Central memory CD4-positive, alpha-beta T cell (primary cell): ENCODE measurements around the gene SLC25A48.

Source experiments
- DNase-seq: peaks from one replicate; pipeline ENCODE4 v3.0.0; 2022
- total RNA-seq, 3 experiments: gene quantifications; one replicate each; lab custom pipeline; 2026; lab: John Stamatoyannopoulos, UW

The SLC25A48 gene, protein sequence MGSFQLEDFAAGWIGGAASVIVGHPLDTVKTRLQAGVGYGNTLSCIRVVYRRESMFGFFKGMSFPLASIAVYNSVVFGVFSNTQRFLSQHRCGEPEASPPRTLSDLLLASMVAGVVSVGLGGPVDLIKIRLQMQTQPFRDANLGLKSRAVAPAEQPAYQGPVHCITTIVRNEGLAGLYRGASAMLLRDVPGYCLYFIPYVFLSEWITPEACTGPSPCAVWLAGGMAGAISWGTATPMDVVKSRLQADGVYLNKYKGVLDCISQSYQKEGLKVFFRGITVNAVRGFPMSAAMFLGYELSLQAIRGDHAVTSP
- total RNA-seq, result 0 reads per million in 3 experiments

DNA sequence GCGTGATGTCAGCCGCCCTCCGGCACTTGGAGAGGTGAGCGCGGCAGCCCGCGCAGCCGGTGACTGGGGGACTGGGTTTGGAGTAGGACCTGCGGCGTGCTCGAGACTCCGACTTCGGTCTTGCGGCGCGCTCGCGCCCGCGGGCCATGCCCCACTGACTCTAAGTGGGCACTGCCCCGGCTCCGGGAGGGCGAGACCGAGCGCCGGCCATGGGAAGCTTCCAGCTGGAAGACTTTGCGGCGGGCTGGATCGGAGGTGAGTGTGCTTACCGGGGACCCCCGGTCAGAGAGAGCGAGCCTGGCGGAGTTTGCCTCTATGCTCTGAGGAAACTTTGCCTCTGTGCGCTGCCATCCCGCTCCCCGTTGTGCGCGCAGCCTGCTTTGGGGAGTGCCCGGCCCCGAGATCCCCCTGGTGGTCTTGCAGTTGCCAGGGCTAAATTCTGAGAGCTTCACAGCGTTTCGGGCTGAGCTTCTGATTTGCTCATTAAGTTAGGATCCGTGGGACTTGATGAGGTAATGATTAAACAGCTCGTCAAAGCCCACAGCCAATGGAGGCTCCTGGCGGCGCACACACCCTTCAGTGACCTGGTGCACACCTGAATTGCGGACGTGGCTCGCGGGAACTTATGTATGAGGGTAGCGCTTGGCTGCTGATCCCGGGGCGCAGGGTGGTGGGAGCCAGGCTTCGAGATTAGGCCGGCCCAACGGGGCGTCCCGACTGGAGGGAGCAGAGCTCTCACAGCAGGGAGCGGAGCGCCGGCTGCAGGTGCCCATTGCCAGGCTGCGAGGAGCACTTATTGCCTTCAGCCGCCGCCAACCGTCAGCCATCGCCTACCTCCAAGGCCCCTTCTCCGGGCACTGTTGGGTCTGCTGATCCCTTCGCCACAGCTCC is at the start of gene SLC25A48:
TSS of gene SLC25A48 (plus strand) at position 25 of the 891 bp plus-strand sequence. CDS start at position 210, 185 bp downstream.
- DNase-seq, result no peak

DNA sequence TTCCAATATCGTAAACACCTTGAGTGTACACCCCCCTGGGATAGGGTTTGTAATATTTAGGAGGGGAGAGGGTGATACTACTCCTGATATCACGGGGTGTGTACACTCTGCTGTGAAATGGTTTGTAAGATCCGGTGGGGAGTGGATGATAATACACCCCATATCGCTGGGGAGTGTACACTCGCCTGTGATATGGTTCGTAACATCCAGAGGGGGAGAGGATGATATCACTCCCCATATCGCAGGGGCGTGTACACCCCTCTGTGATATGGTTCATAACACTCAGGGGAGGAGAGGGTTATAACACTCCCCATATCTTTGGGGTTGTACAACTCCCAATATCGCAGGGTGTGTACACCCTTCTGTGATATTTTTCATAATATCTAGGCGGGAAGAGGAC is 33.8 kb upstream of the SLC25A48 start:
- DNase-seq, result no peak

DNA sequence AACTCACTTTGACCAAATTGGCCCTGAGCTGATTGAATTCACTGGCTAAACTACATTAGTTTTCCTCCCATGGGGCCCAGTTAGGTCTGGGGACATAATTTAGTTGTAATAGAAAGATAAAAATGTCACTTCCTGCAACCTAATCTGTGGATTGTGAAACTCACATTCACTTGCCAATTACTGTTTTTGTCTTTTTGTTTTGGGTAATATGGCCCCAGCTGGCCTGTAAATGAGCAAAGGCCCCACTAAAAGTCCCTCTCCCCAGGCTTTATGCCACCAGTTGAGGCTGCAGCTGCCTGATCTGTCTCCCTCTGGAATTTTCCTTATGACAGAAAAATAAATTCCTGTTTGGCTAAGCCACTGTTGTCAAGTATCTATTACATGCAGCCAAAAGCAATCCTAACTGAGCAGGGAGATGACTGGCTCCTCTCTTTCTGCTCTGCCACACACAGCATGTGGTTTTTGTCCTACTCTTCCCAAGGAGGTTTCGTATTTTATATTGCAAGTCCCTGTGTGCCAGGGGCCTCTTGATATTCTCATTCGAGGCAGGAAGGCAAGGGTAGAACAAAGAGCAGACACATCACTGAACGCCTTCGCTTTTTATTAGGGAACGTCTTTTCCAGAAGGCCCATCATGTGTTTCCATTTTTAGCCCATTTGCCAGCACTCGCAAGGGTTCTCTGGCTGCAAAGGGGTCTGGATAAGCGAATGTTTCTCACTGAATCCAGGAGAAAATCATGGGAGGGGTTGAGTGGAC is 24.1 kb upstream of the SLC25A48 start:
- no peak for DNase-seq

DNA sequence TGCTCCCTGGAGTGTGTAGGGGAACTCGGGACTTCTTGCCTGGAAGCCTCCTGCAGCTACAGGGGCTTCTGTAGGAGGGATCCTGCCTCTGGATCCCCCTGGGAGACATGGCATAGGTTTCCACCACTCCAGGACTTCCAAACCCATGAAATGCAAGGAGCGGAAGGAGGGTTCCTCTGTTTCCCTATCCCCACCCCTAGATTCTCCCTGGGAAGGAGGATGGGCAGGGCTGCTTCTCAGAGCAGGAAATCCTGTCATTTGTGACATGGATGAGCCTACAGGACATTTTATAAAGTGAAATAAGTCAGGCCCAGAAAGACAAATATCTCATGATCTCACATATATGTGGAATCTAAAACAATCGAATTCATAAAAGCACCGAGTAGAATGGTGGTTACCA is 23.5 kb upstream of the SLC25A48 start:
- DNase-seq, result no peak

DNA sequence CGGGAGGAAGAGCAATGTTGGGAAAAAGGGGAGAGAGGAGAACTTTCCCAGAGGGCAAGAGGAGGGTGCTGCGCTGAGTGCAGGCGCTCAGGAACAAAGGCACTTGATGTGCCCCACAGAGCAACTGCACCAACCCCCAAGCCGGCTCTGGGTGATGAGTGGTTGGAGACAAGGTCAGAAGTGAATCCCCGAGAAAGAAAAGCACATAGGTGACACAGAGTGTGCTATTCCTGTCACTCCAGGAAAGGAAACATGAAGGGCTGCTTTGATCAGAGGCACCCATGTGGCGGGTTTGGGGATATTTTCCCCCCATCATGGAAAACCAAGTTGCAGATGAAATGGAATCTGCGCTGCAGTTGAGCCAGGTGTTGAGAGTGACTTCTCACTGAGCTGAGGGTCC is 20.7 kb upstream of the SLC25A48 start:
- no peak for DNase-seq

DNA sequence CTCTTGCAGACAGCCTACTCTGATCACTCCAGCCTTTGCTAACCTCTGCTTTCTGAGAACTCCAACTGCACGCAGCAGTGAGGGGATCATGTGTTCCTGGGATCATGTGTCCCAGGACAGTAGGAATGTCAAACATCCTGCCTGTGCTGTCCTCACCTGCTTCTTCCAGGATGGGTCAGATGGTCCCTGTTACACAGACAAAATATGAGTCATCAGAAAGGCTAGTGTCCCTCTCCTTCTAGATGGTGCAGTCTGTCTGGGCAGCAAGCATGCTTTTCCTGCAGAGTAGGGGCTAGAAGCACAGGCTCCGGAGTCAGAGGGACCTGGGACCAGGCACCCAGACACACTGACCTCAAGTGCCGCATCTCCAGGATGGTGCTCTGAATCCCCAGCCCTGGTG is 20.1 kb upstream of the SLC25A48 start:
- DNase-seq, result no peak

DNA sequence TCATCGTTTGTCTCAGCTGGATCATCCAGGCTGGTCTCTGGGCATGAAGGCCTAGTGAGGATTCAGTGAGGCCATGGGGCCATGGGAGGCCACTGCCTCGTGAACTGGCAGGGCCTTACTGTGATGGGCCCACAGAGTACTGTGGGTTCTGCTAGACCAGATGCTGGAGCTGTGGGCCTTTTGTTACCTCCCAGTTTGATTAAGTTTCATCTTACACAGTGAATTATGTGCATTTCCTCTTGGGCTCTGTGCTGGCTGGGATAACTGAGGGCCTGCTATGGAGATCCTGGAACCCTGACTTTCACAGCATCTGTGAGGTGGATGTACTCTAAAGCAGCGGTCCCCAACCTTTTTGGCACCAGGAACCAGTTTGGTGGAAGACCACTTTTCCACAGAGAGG is 19.7 kb upstream of the SLC25A48 start:
- no peak for DNase-seq

DNA sequence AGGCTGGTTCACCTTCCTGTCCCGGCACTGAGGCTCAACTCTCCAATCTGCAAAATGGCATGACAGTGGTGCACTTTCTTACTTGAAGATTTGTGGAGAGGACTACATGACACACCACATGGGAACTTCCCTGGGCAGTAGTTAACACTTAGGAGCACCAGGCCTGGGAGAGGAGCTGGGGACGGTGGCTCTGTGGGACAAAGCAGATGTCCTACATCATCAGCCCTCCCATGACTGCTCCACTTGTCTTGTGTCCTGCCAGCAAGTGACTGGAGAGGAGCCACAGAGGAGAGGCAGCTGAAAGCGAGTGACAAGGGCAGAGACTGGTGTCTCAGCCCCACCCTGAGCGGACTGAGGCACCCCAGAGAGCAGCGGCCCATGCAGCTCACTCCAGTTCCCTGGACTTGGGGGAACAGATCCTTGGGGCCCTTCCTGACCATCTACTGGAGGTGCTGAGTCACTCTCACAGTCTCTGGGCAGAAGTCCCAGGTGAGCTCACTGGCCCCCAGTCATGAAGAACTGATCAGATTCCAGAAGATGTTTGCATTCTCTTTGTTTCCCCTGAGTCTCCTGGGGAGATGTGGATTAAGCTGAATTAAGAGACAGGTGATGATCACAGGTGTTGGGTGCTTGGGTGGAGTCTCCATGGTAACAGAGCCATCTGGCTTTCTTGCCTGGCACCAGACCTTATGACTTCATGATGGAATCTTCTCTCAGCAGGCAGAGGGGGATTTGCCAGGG is 13.2 kb upstream of the SLC25A48 start:
- no peak for DNase-seq

DNA sequence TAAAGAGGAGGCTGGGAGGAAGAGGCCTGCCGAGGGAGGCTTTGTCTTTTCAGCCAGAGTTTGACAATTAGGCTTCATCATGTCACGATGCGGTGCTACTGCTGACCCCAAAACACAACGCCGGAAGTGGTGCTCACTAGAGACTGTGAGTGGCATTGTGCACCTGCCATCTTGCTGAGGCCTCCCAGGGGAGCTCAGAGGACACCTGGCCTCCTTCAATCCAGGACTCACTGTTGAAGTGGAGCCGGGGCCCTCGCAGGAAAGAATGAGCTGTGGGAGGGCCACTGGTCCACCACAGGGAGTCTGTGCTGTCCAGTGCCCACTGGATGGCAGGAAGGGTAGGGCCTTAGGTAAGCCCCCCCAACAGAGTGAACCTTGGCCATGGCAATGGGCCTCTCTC is 12.7 kb upstream of the SLC25A48 start:
- no peak for DNase-seq

DNA sequence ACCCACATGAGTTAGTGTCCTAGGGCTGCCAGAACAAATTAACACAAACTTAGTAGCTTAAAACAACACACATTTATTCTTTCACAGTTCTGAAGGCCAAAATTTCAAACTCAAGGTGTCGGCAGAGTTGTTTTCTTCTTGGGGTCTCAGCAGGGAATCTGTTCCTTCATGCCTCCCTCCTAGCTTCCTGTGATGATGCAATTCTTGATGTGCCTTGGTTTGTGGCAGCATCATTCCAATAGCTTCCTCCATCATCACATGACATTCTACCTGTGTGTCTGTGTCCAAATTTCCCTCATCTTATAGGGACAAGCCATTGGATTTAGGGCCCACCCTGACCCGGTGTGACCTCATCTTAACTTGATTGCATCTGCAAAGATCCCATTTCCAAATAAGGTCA is 12.2 kb upstream of the SLC25A48 start:
- DNase-seq, result no peak

DNA sequence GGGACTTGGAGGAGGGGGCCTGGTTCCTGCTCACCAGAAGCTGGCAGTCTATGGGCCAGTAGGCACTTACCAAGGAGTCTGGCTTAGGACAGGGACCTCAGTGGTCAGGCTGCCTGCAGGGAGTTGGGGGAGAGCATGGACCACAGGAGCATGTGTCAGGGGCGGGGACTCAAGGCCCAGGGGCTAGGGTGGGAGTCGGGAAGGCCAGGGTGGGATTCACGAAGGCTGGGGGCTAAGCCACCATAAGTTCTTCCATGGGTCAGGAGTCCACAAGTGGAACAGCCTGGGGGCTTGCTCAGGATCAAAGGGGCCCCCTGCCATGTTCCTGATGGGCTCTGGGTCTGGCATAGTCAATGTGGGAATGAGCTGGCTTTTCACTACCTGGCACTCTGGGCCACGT is 11.5 kb upstream of the SLC25A48 start:
- no peak for DNase-seq

DNA sequence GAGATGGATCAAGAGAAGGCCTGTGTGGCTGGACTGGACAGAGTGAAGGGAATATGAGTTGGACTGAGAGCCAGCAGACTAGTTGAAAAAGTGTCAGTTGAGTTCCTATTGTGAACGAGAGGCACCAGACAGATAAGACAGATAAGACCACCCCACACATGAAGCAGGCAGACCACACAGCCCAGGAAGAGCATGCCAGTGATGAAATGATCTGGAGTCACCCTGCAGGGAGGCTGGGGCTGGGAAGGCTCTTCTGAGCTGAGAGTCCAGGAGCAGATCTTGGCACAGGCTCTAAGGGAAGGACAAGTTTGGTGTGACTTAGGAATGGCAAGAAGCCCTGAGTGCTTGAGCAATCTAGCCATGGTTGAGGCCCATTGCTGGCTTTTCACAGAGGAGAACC is 10.6 kb upstream of the SLC25A48 start:
- DNase-seq, result no peak

DNA sequence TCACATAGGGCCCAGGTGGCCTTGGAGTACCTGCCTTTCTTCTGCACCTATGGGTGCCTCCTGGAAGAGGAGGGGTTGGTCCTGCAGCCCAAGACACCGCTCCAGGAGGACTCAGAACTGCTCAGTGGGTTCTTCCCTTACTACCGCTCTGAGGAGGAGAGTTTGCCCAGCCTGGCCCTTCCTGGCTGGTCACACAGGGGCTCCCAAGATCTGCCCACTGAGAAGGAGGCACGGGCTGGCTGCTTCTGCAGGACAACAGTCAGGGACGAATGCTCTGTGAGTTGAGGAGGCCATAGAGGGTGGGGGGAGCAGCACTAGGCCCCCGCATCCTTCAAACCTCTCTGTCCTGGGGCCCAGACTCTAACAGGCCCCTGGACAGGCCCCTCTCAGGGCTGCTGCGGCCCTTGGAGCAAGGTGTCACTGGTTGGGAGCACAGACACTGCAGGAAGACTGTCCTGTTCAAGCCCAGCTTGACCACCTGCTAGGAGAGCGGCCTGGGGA is 9.9 kb upstream of the SLC25A48 start:
- DNase-seq, result no peak

DNA sequence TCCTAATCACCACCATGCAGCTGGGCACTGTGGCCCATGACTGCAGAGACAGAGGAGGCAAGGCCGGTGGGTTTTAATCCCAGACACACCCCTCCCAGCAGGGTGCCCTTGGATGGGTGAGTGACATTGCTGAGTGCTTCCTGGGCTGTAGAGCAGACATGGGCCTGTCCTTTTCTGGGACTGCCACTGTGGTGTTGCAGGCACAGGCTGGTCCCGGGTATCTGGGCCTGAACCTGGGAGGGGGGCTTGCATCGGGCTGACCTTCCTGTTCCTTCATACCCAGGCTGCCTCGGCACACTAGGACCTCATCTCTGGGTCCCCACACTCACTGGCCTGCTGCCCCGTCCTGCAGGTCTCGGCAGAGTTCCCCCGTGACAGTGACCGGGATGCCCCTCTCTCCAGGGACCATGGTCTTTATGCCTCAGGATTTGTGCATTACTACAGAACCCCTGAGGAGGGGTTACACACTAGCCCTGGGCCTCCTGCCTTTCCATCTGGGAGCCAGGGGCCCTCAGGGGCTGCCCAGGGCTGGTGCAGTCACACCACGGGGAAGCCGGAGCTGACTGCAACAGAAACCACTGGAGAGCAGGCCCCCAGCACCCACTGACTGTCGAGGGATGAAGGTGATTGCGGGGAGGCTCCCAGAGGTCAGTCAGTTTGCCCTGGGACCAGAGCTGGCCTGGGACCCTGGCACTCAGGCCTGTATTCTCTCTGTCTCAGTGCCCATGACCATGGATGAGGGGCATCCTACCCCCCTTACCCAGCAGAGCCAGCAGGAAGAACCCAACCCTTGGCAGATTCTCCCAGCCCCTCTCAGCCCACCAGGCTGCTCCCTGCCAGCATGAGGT is 8.9 kb upstream of the SLC25A48 start:
- no peak for DNase-seq

DNA sequence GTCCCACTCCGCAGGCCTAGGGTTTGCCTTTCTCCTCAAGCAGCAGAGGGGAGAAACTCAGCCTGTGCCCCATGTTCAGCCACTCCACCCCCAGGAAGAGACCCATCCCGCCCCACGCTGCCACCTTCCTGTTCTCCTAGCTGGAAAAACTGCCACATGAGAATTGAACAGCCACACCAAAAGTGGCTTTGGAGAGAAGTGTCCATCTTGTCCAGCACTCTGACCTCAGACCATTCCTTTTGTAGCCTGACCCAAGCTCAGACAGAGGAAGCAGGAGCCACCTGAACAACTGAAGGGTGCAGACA is 8.3 kb upstream of the SLC25A48 start:
- no peak for DNase-seq

DNA sequence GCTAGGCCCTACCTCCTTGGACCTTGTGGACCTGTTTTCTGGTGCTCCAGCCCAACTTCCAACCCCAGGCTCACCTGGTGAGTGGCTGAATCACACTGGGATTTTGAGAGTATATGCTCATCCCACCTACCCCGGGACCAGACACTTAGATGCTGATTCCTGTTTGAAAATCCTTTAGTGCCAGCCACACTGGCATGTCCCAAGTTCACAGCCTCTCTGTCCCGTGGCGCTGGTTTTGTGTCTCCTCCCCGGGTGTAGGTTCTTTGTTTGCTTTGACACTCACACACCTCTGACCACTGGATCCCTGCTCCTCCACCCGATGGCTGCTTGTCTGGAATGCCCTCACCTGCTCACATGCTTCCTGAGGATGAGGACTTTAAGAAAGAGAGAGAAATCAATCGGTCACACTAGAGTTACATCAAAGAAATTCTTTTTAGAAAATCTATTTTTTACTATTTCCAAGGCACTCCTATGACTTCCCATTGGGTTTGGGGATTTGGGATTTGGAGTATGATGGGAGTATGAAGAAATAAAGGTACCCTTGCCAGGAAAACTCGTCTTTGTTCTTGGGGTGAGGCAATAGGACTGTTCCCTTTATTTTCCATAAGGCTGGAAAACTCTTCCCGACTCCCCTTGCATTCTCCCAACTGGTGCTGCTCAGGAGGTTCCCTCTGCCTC is 7.3 kb upstream of the SLC25A48 start:
- DNase-seq, result no peak

DNA sequence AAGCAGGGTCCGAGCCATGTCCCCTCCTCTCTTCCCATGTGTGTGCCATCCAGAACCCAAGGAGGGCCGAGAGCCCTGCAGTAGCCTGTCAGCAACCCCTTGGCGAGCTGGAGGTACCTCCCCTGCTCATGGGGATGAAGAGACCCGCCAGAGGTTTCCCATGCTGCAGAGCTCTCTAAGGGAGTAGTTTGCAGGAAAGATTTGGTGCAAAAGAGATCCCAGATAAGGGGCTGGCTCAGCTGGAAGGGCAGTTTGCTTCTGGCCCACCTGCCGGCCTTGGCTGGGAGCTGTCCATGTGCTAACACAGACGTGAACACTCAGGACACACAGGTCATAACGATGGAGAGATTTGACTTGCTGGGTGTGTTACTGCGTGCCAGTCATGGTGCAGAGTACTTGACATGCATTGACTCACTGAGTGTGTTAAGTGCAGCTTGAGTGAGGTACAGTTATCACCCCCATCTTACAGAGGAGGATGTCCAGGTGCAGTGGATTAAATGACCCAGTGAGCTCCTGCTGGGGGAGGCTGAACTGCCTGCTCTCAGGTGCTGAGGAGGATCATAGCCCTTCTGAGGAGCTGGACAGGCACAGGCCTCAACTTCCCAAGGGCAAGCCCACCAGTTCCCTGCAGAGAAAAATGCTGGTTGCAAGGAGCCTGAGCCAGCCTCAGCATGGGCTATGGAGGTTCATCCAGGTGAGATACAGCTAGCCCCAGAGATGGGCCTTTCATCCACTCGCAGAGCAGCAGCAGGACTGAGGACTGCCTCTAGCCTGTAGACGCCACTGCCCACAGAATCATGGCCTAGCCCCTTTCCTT is 6.3 kb upstream of the SLC25A48 start:
- no peak for DNase-seq

DNA sequence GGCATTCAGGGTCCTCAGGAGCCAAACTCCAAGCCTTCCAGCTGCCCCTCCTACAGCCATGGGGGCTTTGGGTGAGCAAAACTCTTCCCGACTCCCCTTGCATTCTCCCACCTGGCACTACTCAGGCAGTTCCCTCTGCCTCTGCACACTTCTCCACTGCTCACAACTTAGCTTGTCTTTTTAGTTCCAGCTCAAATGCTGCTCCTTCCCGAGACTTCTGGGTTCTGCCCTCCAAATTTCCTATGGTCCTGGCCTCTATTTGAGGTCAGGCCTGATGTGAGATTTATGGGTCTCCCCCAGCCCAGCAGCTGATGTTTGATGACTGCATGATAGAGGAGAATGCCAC is 5.7 kb upstream of the SLC25A48 start:
- DNase-seq, result no peak

DNA sequence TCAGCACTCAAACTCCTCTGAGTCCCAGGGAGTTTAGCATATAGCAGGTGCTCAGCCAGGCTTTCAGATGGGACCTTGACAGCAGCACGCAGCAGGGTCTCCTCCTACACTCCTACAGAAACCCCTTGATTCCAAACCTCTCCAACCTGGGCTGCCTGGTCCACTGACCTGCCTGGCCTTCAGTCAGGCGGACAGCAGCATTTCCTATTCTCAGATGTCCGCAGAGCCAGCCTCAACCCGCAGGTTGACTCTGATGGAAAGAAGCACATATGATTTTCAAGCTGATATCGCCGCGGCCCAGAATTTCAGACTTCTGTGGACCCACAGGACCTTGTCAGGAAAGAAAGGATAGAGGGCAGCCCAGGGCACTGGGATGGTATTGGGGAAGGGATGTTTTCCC is 5.3 kb upstream of the SLC25A48 start:
- DNase-seq, result no peak

DNA sequence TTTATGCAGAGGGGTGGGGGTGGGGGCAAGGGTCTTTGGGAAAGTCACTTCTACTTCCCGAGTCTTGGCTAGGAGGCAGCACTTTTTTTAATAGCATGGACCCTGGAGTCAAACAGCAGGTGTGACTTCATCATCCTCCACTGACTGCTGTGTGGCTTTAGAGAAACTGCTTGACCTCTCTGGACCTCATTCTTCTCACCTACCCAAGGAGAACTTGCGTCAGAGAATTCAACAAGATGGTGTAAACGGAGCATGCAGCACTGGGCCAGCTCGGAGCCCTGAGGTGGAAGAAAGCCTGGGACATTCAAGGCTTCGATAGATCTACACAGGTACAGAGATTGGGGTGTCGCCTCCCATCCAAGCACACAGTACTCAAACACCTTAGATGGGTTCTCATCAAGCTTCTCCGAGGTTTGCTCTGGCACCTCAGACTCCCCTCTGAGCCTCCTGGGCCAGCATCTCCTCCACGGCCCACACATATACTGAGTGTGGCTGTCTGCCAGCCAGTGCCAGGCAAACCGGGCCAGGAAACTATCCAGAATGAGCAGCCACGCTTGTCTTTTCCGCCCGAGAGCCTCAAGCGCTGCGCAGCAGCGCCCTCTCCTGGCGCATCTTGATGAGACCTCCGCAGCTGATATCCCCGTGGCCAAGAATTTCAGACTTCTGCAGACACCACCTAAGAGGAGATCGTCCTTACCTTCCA is 4.6 kb upstream of the SLC25A48 start:
- no peak for DNase-seq
